ENCODE measurements around the gene OTUB2.

Gene OTUB2

GRCh38 chr14:94021416-94022157, 4.6 kb upstream of the OTUB2 start:
- DNase-seq (ENCODE audit: low spot score), result no peak

- no peak for DNase-seq (ENCODE audit: low spot score)
Observed at GRCh38 chr14:94022532-94023411, 3.4 kb upstream of the OTUB2 start.

- DNase-seq (ENCODE audit: low spot score), result no peak
Observed at GRCh38 chr14:94024549-94024948, 1.6 kb upstream of the OTUB2 start.

- no peak for DNase-seq (ENCODE audit: low spot score)
Observed at GRCh38 chr14:94025720-94026119, 420 bp upstream of the OTUB2 start.

- no peak for DNase-seq (ENCODE audit: low spot score)
Observed at GRCh38 chr14:94026889-94027469, 839 bp downstream of the OTUB2 start.

GRCh38 chr14:94027566-94028449, 1.7 kb downstream of the OTUB2 start:
- no peak for DNase-seq (ENCODE audit: low spot score)

- no peak for DNase-seq (ENCODE audit: low spot score)
Observed at GRCh38 chr14:94028450-94028826, 2.3 kb downstream of the OTUB2 start.

GRCh38 chr14:94029265-94029664, 3.1 kb downstream of the OTUB2 start:
- DNase-seq (ENCODE audit: low spot score), result no peak

- DNase-seq (ENCODE audit: low spot score), result no peak
Observed at GRCh38 chr14:94029671-94030203, 3.6 kb downstream of the OTUB2 start.

- no peak for DNase-seq (ENCODE audit: low spot score)
Observed at GRCh38 chr14:94030571-94030970, 4.4 kb downstream of the OTUB2 start.

- no peak for DNase-seq (ENCODE audit: low spot score)
Observed at GRCh38 chr14:94031161-94031882, 5.2 kb downstream of the OTUB2 start.

- DNase-seq (ENCODE audit: low spot score), result no peak
Observed at GRCh38 chr14:94031883-94032279, 5.7 kb downstream of the OTUB2 start.

- no peak for DNase-seq (ENCODE audit: low spot score)
Observed at GRCh38 chr14:94034886-94035285, 8.7 kb downstream of the OTUB2 start.

- peak; percentile 93 for DNase-seq (ENCODE audit: low spot score)
Observed at GRCh38 chr14:94036313-94037167, 10.4 kb downstream of the OTUB2 start.

GRCh38 chr14:94037954-94038353, 11.8 kb downstream of the OTUB2 start:
- DNase-seq (ENCODE audit: low spot score), result no peak

GRCh38 chr14:94038510-94038909, 12.4 kb downstream of the OTUB2 start:
- DNase-seq (ENCODE audit: low spot score), result no peak

- no peak for DNase-seq (ENCODE audit: low spot score)
Observed at GRCh38 chr14:94038921-94039629, 12.9 kb downstream of the OTUB2 start.

- no peak for DNase-seq (ENCODE audit: low spot score)
Observed at GRCh38 chr14:94040247-94040646, 14.1 kb downstream of the OTUB2 start.

GRCh38 chr14:94040796-94041195, 14.7 kb downstream of the OTUB2 start:
- no peak for DNase-seq (ENCODE audit: low spot score)

All from NAMALWA (cell line).